Lower lobe of right lung (tissue), 2 donors: ENCODE data around the gene SLC6A7. TPM values are rescaled to one million over a fixed set of nuclear protein-coding genes. Genes with fewer than 3 reads are reported as not detected.

Experiments used
- ATAC-seq, 2 donors: fragments of 200-7000 bp; cut with Tn5 transposase; one replicate each; pipeline ENCODE4 v1.9.1; 2020 to 2022; ENCODE audit warnings: mild to moderate bottlenecking in 2 of 2, moderate library complexity in 2 of 2
- DNase-seq: peaks from one replicate; pipeline ENCODE4 v3.0.0-alpha.2; 2020
- H3K27ac ChIP-seq: fragments of 200-600 bp; one replicate; pipeline ENCODE4 v1.8.0; 2022
- H3K27me3 ChIP-seq: fragments of 200-600 bp; one replicate; pipeline ENCODE4 v1.8.0; 2022; ENCODE audit warnings: low read depth
- H3K36me3 ChIP-seq: fragments of 200-600 bp; one replicate; pipeline ENCODE4 v1.8.0; 2022; ENCODE audit warnings: mild to moderate bottlenecking
- H3K4me1 ChIP-seq: fragments of 200-600 bp; one replicate; pipeline ENCODE4 v1.8.0; 2022
- H3K4me3 ChIP-seq: fragments of 200-600 bp; one replicate; pipeline ENCODE4 v1.8.0; 2022; ENCODE audit warnings: mild to moderate bottlenecking
- H3K9me3 ChIP-seq: fragments of 200-600 bp; one replicate; pipeline ENCODE4 v1.8.0; 2022
- intact Hi-C: fragments of 100-400 bp; cut with DNase I; formaldehyde crosslinking; loops from one replicate; pipeline ENCODE4 v1.11.0; 2022
- total RNA-seq: library from RNA; stranded (reverse); fragmentation: NEBNext Ultra II Directional; extraction: Animal tissue kit (Norgen Biotek cat#: 25700); gene quantifications from one replicate; pipeline ENCODE4 v1.2.1, GENCODE V29; 2021
- TF ChIP-seq, protein P1 (sequence below): fragments of 200-600 bp; IDR thresholded peaks from one replicate; pipeline ENCODE4 v1.8.0; 2022; ENCODE audit warnings: antibody characterized with exemption, mild to moderate bottlenecking
- donor health status: DM: no; HTN: yes; CAD: no; lungs with severe emphysema.

The SLC6A7 gene
- total RNA-seq, 1 donor from 2014 or later: not detected

- peaks cover 12% of the 10 kb centered on the region for H3K4me1 ChIP-seq
- no peak overlapping the region for H3K4me3 ChIP-seq
- no peak overlapping the region for H3K27ac ChIP-seq
- peaks cover 13% of the 10 kb centered on the region for H3K27me3 ChIP-seq
- TF ChIP-seq, protein P1, sequence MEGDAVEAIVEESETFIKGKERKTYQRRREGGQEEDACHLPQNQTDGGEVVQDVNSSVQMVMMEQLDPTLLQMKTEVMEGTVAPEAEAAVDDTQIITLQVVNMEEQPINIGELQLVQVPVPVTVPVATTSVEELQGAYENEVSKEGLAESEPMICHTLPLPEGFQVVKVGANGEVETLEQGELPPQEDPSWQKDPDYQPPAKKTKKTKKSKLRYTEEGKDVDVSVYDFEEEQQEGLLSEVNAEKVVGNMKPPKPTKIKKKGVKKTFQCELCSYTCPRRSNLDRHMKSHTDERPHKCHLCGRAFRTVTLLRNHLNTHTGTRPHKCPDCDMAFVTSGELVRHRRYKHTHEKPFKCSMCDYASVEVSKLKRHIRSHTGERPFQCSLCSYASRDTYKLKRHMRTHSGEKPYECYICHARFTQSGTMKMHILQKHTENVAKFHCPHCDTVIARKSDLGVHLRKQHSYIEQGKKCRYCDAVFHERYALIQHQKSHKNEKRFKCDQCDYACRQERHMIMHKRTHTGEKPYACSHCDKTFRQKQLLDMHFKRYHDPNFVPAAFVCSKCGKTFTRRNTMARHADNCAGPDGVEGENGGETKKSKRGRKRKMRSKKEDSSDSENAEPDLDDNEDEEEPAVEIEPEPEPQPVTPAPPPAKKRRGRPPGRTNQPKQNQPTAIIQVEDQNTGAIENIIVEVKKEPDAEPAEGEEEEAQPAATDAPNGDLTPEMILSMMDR: no peak
- intact Hi-C loops: no loop called here
- no peaks in the 10 kb centered on the region for H3K36me3 ChIP-seq
- H3K9me3 ChIP-seq: no peaks in the 10 kb centered on the region
- DNase-seq: no peak
- ATAC-seq: no peak
Measured at GRCh38 chr5:150206098-150206778, 16.4 kb downstream of the SLC6A7 start.

GRCh38 chr5:150206779-150207115, 16.9 kb downstream of the SLC6A7 start:
- ATAC-seq (no peak), DNase-seq (no peak)
- H3K4me1 ChIP-seq: peaks cover 12% of the 10 kb centered on the region
- peaks cover 13% of the 10 kb centered on the region for H3K27me3 ChIP-seq
- no peak overlapping the region for H3K27ac ChIP-seq
- no peaks in the 10 kb centered on the region for H3K9me3 ChIP-seq
- no peak overlapping the region for H3K4me3 ChIP-seq
- TF ChIP-seq, protein P1: no peak
- H3K36me3 ChIP-seq: no peaks in the 10 kb centered on the region
- intact Hi-C loops: no loop called here

- Histone ChIP-seq H3K27ac (no peak overlapping the region), H3K4me1 (peaks cover 12% of the 10 kb centered on the region), H3K9me3 (no peaks in the 10 kb centered on the region), H3K4me3 (no peak overlapping the region), H3K36me3 (no peaks in the 10 kb centered on the region), H3K27me3 (peaks cover 13% of the 10 kb centered on the region)
- TF ChIP-seq, protein P1: no peak
- ATAC-seq (no peak), DNase-seq (no peak)
- intact Hi-C loops: no loop called here
Measured at GRCh38 chr5:150208187-150209098, 18.6 kb downstream of the SLC6A7 start.

GRCh38 chr5:150209099-150209635, 19.3 kb downstream of the SLC6A7 start:
- Histone ChIP-seq H3K36me3 (no peaks in the 10 kb centered on the region), H3K27ac (no peak overlapping the region), H3K27me3 (peaks cover 13% of the 10 kb centered on the region), H3K4me1 (peaks cover 12% of the 10 kb centered on the region), H3K4me3 (peak overlapping the region; percentile 3), H3K9me3 (no peaks in the 10 kb centered on the region)
- ATAC-seq (peak; percentile 54 to 77), DNase-seq (peak; percentile 62)
- intact Hi-C loops: no loop called here
- TF ChIP-seq, protein P1: no peak

- Histone ChIP-seq H3K36me3 (no peaks in the 10 kb centered on the region), H3K9me3 (no peaks in the 10 kb centered on the region), H3K4me1 (peaks cover 12% of the 10 kb centered on the region), H3K4me3 (no peak overlapping the region), H3K27me3 (peaks cover 13% of the 10 kb centered on the region), H3K27ac (no peak overlapping the region)
- intact Hi-C loops: no loop called here
- ATAC-seq (no peak), DNase-seq (no peak)
- TF ChIP-seq, protein P1: no peak
Measured at GRCh38 chr5:150210644-150211043, 20.8 kb downstream of the SLC6A7 start.
